GM23338 (cell line): ENCODE data around the gene SLC6A3. TPM values are rescaled to one million over a fixed set of nuclear protein-coding genes. Genes with fewer than 3 reads are reported as not detected.

Experiments
- ATAC-seq: fragments of 200-7000 bp; cut with Tn5 transposase; 3 replicates; pipeline ENCODE4 v1.9.1; 2020
- DNase-seq: peaks from one replicate; pipeline ENCODE4 v3.0.0-alpha.2; 2015; ENCODE audit warnings: low spot score
- H2AFZ ChIP-seq: fragments of 200-600 bp; sonication (generic); 2 replicates; pipeline ENCODE4 v1.8.0; 2016; ENCODE audit warnings: antibody characterized with exemption, mild to moderate bottlenecking, moderate library complexity
- H3F3A ChIP-seq: fragments of 200-600 bp; sonication (generic); replicated peaks from 2 replicates; pipeline ENCODE4 v1.8.0; 2017; ENCODE audit warnings: antibody characterized with exemption, mixed run types, low read depth
- H3K27ac ChIP-seq: fragments of 200-600 bp; sonication (generic); 2 replicates; pipeline ENCODE4 v1.6.1; 2016; ENCODE audit warnings: low read depth
- H3K27me3 ChIP-seq: fragments of 200-600 bp; sonication (generic); 2 replicates; pipeline ENCODE4 v1.8.0; 2016; ENCODE audit warnings: mild to moderate bottlenecking, mixed run types, moderate library complexity; ENCODE audit not compliant: insufficient read depth
- H3K36me3 ChIP-seq: fragments of 200-600 bp; sonication (generic); 2 replicates; pipeline ENCODE4 v1.8.0; 2016; ENCODE audit warnings: mild to moderate bottlenecking; ENCODE audit not compliant: insufficient read depth
- H3K4me1 ChIP-seq: fragments of 200-600 bp; sonication (generic); 2 replicates; pipeline ENCODE4 v1.8.0; 2016; ENCODE audit warnings: mild to moderate bottlenecking, moderate library complexity; ENCODE audit not compliant: insufficient read depth
- H3K4me2 ChIP-seq: fragments of 200-600 bp; sonication (generic); 2 replicates; pipeline ENCODE4 v1.7.1; 2017; ENCODE audit warnings: mixed run types
- H3K4me3 ChIP-seq: fragments of 200-600 bp; sonication (generic); 2 replicates; pipeline ENCODE4 v1.6.1; 2016; ENCODE audit warnings: mixed run types
- H3K79me2 ChIP-seq: fragments of 200-600 bp; sonication (generic); replicated peaks from 2 replicates; pipeline ENCODE4 v1.8.0; 2017; ENCODE audit warnings: mild to moderate bottlenecking; ENCODE audit not compliant: insufficient read depth
- H3K9me2 ChIP-seq: fragments of 200-600 bp; sonication (generic); 2 replicates; pipeline ENCODE4 v1.8.0; 2017; ENCODE audit not compliant: insufficient read depth
- H4K20me1 ChIP-seq: fragments of 200-600 bp; sonication (generic); replicated peaks from 2 replicates; pipeline ENCODE4 v1.8.0; 2017; ENCODE audit warnings: mild to moderate bottlenecking; ENCODE audit not compliant: insufficient read depth
- H3K27ac Mint-ChIP-seq: 2 replicates; pipeline ENCODE4 v1.8.0; 2020; ENCODE audit warnings: inconsistent platforms, mild to moderate bottlenecking, moderate library complexity, mixed read lengths
- H3K27me3 Mint-ChIP-seq: 3 replicates; pipeline ENCODE4 v1.8.0; 2022; ENCODE audit warnings: low read depth, mild to moderate bottlenecking, moderate library complexity, mixed read lengths, inconsistent platforms; ENCODE audit not compliant: insufficient read depth, poor library complexity
- H3K36me3 Mint-ChIP-seq: 3 replicates; pipeline ENCODE4 v1.8.0; 2021; ENCODE audit warnings: low read depth, mild to moderate bottlenecking, inconsistent platforms, moderate library complexity, mixed read lengths
- H3K4me1 Mint-ChIP-seq: 3 replicates; pipeline ENCODE4 v1.8.0; 2020; ENCODE audit warnings: mild to moderate bottlenecking, inconsistent platforms, mixed read lengths
- H3K4me3 Mint-ChIP-seq: 3 replicates; pipeline ENCODE4 v1.8.0; 2021; ENCODE audit warnings: moderate library complexity, mild to moderate bottlenecking, inconsistent platforms, mixed read lengths
- H3K9me3 Mint-ChIP-seq: 3 replicates; pipeline ENCODE4 v1.8.0; 2020; ENCODE audit warnings: moderate library complexity, mild to moderate bottlenecking, inconsistent platforms, mixed read lengths
- CREB1 ChIP-seq: fragments of 250-450 bp; sonication (Bioruptor Pico); IDR thresholded peaks from 2 replicates; pipeline ENCODE4 v1.5.0; 2020; ENCODE audit warnings: low read depth, mild to moderate bottlenecking, moderate library complexity
- EZH2 ChIP-seq: fragments of 200-600 bp; sonication (generic); IDR thresholded peaks from one replicate; pipeline ENCODE4 v1.8.0; 2017; ENCODE audit warnings: antibody characterized with exemption, mild to moderate bottlenecking, low read depth; ENCODE audit not compliant: unreplicated experiment
- EZH2phosphoT487 ChIP-seq: fragments of 200-600 bp; sonication (generic); IDR thresholded peaks from one replicate; pipeline ENCODE4 v1.8.1; 2018; ENCODE audit warnings: antibody characterized with exemption; ENCODE audit not compliant: unreplicated experiment
- JUNB ChIP-seq: IDR thresholded peaks from one replicate; pipeline ENCODE4 v1.6.1; 2016; ENCODE audit warnings: antibody characterized with exemption; ENCODE audit not compliant: unreplicated experiment
- REST ChIP-seq: IDR thresholded peaks from one replicate; pipeline ENCODE4 v1.6.1; 2018; ENCODE audit warnings: antibody characterized with exemption; ENCODE audit not compliant: unreplicated experiment
- STAT1 ChIP-seq: IDR thresholded peaks from one replicate; pipeline ENCODE4 v1.6.1; 2016; ENCODE audit warnings: antibody characterized with exemption; ENCODE audit not compliant: unreplicated experiment
- ZNF114 ChIP-seq: fragments of 250-450 bp; sonication (Bioruptor Pico); IDR thresholded peaks from 2 replicates; pipeline ENCODE4 v1.5.0; 2020; ENCODE audit warnings: mild to moderate bottlenecking, moderate library complexity
- polyA plus RNA-seq: library from polyadenylated mRNA; unstranded; fragments of >200 nt; fragmentation: Nextera tagmentation; extraction: Ambion mirVana; gene quantifications from 2 replicates; pipeline ENCODE4 v1.2.1, GENCODE V29; 2016
- total RNA-seq: library from RNA; depleted of rRNA; stranded (reverse); fragments of >200 nt; shearing (Covaris generic); gene quantifications from 2 replicates; pipeline ENCODE4 v1.2.3, GENCODE V29; 2014
- TF ChIP-seq, protein P1 (sequence below), 2 experiments: fragments of 200-600 bp in 1 of 2; sonication (generic) in 1 of 2; conservative IDR thresholded peaks; 2 replicates each; pipeline versions ENCODE4 v1.5.1 to v1.6.1; 2016 to 2017; ENCODE audit warnings: antibody characterized with exemption in 2 of 2, low read depth in 2 of 2, mild to moderate bottlenecking in 2 of 2, moderate library complexity in 1 of 2

SLC6A3 gene
- total and polyA plus RNA-seq, 2 experiments from 2014 or later = 0.76 to 1.0 TPM

- H3K4me1 Mint-ChIP-seq = peaks cover 5% of the 10 kb centered on the region; the same call in 1 of the 3 replicates
- Histone ChIP-seq H3K9me2 (no peaks in the 10 kb centered on the region), H3K4me2 (no peak overlapping the region), H3K4me1 (no peaks in the 10 kb centered on the region), H3F3A (peaks cover 11% of the 10 kb centered on the region; the same call in 1 of the 2 replicates), H3K79me2 (peaks cover 11% of the 10 kb centered on the region; the same call in 1 of the 2 replicates), H2AFZ (no peak overlapping the region), H3K27me3 (no peaks in the 10 kb centered on the region), H3K36me3 (peaks cover 22% of the 10 kb centered on the region), H3K4me3 (no peak overlapping the region), H4K20me1 (peaks cover 9% of the 10 kb centered on the region; the same call in 1 of the 2 replicates), H3K27ac (no peak overlapping the region)
- ATAC-seq (no peak), DNase-seq (no peak)
- no peak overlapping the region for H3K4me3 Mint-ChIP-seq
- peaks cover 15% of the 10 kb centered on the region for H3K27me3 Mint-ChIP-seq
- peaks cover 70% of the 10 kb centered on the region for H3K36me3 Mint-ChIP-seq
- H3K27ac Mint-ChIP-seq = no peak overlapping the region
- no peak for TF ChIP-seq REST
- TF ChIP-seq EZH2phosphoT487 = no peak
- TF ChIP-seq CREB1 = no peak
- TF ChIP-seq, protein P1, sequence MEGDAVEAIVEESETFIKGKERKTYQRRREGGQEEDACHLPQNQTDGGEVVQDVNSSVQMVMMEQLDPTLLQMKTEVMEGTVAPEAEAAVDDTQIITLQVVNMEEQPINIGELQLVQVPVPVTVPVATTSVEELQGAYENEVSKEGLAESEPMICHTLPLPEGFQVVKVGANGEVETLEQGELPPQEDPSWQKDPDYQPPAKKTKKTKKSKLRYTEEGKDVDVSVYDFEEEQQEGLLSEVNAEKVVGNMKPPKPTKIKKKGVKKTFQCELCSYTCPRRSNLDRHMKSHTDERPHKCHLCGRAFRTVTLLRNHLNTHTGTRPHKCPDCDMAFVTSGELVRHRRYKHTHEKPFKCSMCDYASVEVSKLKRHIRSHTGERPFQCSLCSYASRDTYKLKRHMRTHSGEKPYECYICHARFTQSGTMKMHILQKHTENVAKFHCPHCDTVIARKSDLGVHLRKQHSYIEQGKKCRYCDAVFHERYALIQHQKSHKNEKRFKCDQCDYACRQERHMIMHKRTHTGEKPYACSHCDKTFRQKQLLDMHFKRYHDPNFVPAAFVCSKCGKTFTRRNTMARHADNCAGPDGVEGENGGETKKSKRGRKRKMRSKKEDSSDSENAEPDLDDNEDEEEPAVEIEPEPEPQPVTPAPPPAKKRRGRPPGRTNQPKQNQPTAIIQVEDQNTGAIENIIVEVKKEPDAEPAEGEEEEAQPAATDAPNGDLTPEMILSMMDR (conservative IDR thresholded peaks at IDR 0.05; ENCODE audit: low read depth in 2 of 2) = no peak
- no peak for TF ChIP-seq ZNF114 (CRISPR knock-in tag)
- no peaks in the 10 kb centered on the region; the same call in 2 of the 3 replicates for H3K9me3 Mint-ChIP-seq
Measured at GRCh38 chr5:1478271-1479035, 33.2 kb upstream of the SLC6A3 start.

GRCh38 chr5:1477341-1477740 is 32.1 kb upstream of the SLC6A3 start:
- Mint-ChIP-seq H3K4me1 (peaks cover 5% of the 10 kb centered on the region; the same call in 1 of the 3 replicates), H3K27me3 (peaks cover 16% of the 10 kb centered on the region), H3K4me3 (no peak overlapping the region), H3K27ac (no peak overlapping the region), H3K9me3 (no peaks in the 10 kb centered on the region; the same call in 2 of the 3 replicates), H3K36me3 (peaks cover 71% of the 10 kb centered on the region)
- ATAC-seq (no peak), DNase-seq (no peak)
- Histone ChIP-seq H3K4me2 (no peak overlapping the region), H3K79me2 (peaks cover 11% of the 10 kb centered on the region; the same call in 1 of the 2 replicates), H2AFZ (no peak overlapping the region), H3K27ac (no peak overlapping the region), H4K20me1 (peaks cover 9% of the 10 kb centered on the region; the same call in 1 of the 2 replicates), H3K9me2 (no peaks in the 10 kb centered on the region), H3F3A (peaks cover 12% of the 10 kb centered on the region; the same call in 1 of the 2 replicates), H3K27me3 (no peaks in the 10 kb centered on the region), H3K4me3 (no peak overlapping the region), H3K36me3 (peaks cover 28% of the 10 kb centered on the region), H3K4me1 (no peaks in the 10 kb centered on the region)
- TF ChIP-seq STAT1 (no peak), JUNB (no peak), EZH2 (no peak)
- TF ChIP-seq, protein P1 (conservative IDR thresholded peaks at IDR 0.05; ENCODE audit: low read depth in 2 of 2) = no peak
